ENCODE measurements around the gene UFM1. TPM values are rescaled to one million over a fixed set of nuclear protein-coding genes. Genes with fewer than 3 reads are reported as not detected.

The UFM1 gene
- total RNA-seq, 4 donors from 2014 or later = 18.3 to 61.6 (median 37.2) TPM

DNA sequence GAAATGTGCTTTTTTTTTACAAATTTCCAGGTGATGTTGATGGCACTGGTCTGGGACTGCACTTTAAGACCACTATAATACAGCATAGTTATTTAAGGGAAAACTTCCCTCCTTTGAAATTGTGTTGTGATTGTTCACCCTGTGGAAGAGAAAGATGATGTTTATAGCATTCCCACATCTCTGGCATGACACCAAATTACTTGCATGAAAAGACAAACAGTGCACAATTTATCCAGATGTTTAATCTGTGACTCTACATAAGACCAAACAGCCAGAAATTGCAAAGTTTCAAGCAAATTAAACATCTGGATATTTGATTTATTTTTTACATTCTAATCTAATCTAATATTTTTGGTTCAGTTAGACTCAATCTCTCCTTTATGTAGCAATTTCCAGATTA lies 51.6 kb downstream of the UFM1 start:
- TF ChIP-seq POLR2A (IDR thresholded peaks at IDR 0.05) = no peak
- TF ChIP-seq POLR2AphosphoS5 (IDR thresholded peaks at IDR 0.05) = no peak
- TF ChIP-seq, protein P1, sequence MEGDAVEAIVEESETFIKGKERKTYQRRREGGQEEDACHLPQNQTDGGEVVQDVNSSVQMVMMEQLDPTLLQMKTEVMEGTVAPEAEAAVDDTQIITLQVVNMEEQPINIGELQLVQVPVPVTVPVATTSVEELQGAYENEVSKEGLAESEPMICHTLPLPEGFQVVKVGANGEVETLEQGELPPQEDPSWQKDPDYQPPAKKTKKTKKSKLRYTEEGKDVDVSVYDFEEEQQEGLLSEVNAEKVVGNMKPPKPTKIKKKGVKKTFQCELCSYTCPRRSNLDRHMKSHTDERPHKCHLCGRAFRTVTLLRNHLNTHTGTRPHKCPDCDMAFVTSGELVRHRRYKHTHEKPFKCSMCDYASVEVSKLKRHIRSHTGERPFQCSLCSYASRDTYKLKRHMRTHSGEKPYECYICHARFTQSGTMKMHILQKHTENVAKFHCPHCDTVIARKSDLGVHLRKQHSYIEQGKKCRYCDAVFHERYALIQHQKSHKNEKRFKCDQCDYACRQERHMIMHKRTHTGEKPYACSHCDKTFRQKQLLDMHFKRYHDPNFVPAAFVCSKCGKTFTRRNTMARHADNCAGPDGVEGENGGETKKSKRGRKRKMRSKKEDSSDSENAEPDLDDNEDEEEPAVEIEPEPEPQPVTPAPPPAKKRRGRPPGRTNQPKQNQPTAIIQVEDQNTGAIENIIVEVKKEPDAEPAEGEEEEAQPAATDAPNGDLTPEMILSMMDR (IDR thresholded peaks at IDR 0.05) = no peak
- H3K9me3 ChIP-seq = no peaks in the 10 kb centered on the region
- H3K36me3 ChIP-seq = no peaks in the 10 kb centered on the region
- H3K27ac ChIP-seq = no peak overlapping the region
- in situ Hi-C loops (cut with MboI; ENCODE audit: low pct_ligation_motif_present in 1 of 4, low pct_unique_long_range_greater_than_20kb in 1 of 4, low sequenced_read_pairs in 3 of 4) (no loop called here), intact Hi-C loops (cut with DNase I; ENCODE audit: low total_unique reads) (no loop called here)
- no peak for DNase-seq
- no peak overlapping the region for H3K4me3 ChIP-seq
- no peaks in the 10 kb centered on the region for H3K27me3 ChIP-seq
- peaks cover 0 to 11% (median 2%) of the 10 kb centered on the region in 4 donors for H3K4me1 ChIP-seq

DNA sequence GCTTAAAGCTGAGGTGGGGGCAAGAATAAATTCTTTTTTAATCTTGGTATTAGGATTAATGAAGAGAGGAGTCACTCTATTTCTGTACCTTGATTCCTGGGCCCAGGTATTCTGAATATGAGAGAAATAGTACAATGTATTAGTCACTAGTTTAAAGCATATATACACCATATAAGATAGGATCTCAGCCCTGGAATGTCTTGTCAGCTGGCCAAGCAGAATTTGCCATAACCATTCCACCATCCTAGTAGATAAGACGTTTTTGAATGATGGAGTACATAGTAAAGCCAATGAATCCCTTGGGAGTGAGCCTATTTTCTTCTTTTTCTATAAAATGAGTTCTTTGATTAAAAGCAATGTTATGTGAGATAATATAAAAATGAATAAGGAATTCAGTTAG lies 55.6 kb downstream of the UFM1 start:
- Histone ChIP-seq H3K4me3 (no peak overlapping the region), H3K9me3 (no peaks in the 10 kb centered on the region), H3K27me3 (no peaks in the 10 kb centered on the region), H3K36me3 (no peaks in the 10 kb centered on the region), H3K27ac (no peak overlapping the region), H3K4me1 (no peaks in the 10 kb centered on the region)
- WGBS, 2 donors (ENCODE audit: low coverage in 1 of 2) = 36% methylated on average over 1 of the region's 1 CpG
- TF ChIP-seq EP300 (IDR thresholded peaks at IDR 0.05; ENCODE audit: low read depth) = no peak
- in situ Hi-C loops (cut with MboI; ENCODE audit: low pct_ligation_motif_present in 1 of 4, low pct_unique_long_range_greater_than_20kb in 1 of 4, low sequenced_read_pairs in 3 of 4) = no loop called here
- intact Hi-C loops (cut with DNase I; ENCODE audit: low total_unique reads) = no loop called here
- no peak for DNase-seq

DNA sequence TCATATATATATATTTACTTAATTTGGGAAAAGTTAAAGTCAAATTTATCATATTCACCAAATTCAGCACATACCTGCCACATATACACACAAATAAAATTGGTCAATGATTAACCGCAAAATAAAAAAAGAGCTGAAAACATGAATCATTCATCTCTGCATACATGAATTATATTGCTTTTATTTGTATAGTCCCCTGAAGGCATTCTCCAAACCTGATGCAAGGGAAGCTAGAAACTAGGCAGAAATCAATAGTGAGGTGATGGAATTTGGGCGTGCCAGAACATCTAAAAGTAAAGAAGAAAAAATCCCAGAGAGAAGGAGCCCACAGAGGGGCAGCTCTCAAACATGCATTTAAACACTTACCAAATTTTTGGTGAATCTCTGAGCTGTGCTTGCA lies 60.1 kb downstream of the UFM1 start:
- no peaks in the 10 kb centered on the region for H3K36me3 ChIP-seq
- H3K27me3 ChIP-seq = no peaks in the 10 kb centered on the region
- WGBS, 2 donors (ENCODE audit: low coverage in 1 of 2) = 89 to 94% methylated on average over 2 of the region's 2 CpGs
- H3K27ac ChIP-seq = no peak overlapping the region
- H3K4me3 ChIP-seq = no peak overlapping the region
- intact Hi-C loops (cut with DNase I; ENCODE audit: low total_unique reads) = no loop called here
- no peaks in the 10 kb centered on the region for H3K9me3 ChIP-seq
- H3K4me1 ChIP-seq = no peaks in the 10 kb centered on the region
- in situ Hi-C loops (cut with MboI; ENCODE audit: low pct_ligation_motif_present in 1 of 4, low pct_unique_long_range_greater_than_20kb in 1 of 4, low sequenced_read_pairs in 3 of 4) = no loop called here
- TF ChIP-seq, protein P1 (IDR thresholded peaks at IDR 0.05) = no peak
- no peak for DNase-seq

DNA sequence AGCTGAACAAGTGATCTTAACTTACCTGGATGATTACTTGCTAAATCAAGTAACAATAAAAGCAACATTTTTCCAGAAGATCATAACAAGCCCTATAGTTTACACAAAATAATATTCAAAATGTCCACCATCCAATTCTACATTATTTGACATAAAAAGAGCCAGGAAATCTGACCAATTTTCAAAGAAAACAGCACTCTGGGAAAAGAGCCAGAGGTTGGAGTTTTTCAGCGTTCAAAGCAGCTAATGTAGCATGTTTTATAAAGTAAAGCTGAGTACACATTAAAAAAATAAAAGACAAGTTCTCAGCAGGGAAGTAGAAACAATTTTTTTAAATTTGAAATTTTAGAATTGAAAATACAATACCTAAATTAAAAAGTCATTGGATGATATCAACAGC lies 62.6 kb downstream of the UFM1 start:
- Histone ChIP-seq H3K27me3 (no peaks in the 10 kb centered on the region), H3K4me1 (no peaks in the 10 kb centered on the region), H3K27ac (no peak overlapping the region), H3K4me3 (no peak overlapping the region), H3K36me3 (no peaks in the 10 kb centered on the region), H3K9me3 (no peaks in the 10 kb centered on the region)
- intact Hi-C loops (cut with DNase I; ENCODE audit: low total_unique reads) = no loop called here
- no peak for TF ChIP-seq POLR2AphosphoS5 (IDR thresholded peaks at IDR 0.05)
- no peak for TF ChIP-seq POLR2A (IDR thresholded peaks at IDR 0.05)
- TF ChIP-seq, protein P1 (IDR thresholded peaks at IDR 0.05) = no peak
- no peak for TF ChIP-seq EP300 (IDR thresholded peaks at IDR 0.05; ENCODE audit: low read depth)
- in situ Hi-C loops (cut with MboI; ENCODE audit: low pct_ligation_motif_present in 1 of 4, low pct_unique_long_range_greater_than_20kb in 1 of 4, low sequenced_read_pairs in 3 of 4) = no loop called here
- no peak for DNase-seq
- WGBS, 2 donors (ENCODE audit: low coverage in 1 of 2) = 33 to 63% methylated on average over 1 of the region's 1 CpG
